ENCODE measurements around the gene IDI2.

DNA sequence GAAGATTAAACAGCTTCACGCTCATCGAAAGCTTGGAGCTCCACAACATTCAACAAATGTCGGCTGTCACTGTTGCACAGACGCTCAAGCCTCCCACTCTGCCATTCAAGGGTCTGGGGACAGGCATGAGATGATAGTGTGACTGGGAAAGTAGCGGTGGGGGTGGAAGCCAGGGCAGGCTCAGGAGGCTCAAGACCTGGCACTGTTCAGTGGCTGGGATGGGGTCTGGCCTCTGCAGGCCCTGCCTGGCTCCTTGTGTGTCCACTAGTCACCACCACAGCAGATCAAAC, 50.9 kb downstream of the IDI2 start:
- no peak for TF ChIP-seq CTCF (IDR thresholded peaks at IDR 0.05; ENCODE audit: poor library complexity)
- no peak for TF ChIP-seq EZH2phosphoT487 (IDR thresholded peaks at IDR 0.05; ENCODE audit: low read depth, severe bottlenecking, unreplicated experiment)
- TF ChIP-seq EZH2 (IDR thresholded peaks at IDR 0.05; ENCODE audit: borderline replicate concordance), result no peak
